Suppressor macrophage treated with lipopolysaccharide for 4 hours (primary cell): ENCODE results near the gene FUBP3.

ENCODE experiments used
- DNase-seq: peaks from one replicate; pipeline ENCODE4 v3.0.0-alpha.2; 2020

FUBP3 gene

GRCh38 chr9:130607640-130608420 is 28.5 kb downstream of the FUBP3 start:
- DNase-seq, result no peak

DNA sequence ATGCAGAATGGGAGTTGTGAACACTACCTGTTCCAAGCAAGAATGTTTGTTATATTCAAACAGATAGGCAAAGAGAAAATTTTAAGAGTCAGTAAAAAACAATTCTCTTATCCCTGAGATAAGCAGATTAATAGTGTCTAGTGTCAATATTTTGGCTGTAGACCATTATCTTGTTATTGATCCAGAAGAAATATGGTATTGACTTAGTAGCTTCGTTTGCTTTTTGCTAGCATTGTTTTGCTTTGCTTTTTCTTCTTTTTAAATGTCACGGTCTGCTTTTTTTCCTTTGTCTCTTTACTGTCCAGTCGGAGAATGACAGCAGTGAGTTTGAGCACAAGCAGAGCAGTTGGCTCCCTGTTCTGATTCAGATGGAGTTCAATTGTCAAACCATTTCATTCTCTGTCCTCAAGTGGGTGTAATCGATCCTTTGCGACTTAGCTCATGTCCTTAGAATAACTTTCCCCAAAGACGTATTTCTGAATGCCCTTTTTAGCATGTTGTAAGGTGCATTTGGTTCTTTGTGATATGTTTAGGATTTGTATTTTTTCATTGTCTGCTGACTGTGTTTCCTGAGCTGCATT is 29.3 kb downstream of the FUBP3 start:
- DNase-seq, result no peak

- no peak for DNase-seq
Measured at GRCh38 chr9:130609163-130609562, 29.8 kb downstream of the FUBP3 start.

GRCh38 chr9:130610862-130611707 is 31.7 kb downstream of the FUBP3 start:
- no peak for DNase-seq

- no peak for DNase-seq
Measured at GRCh38 chr9:130616451-130616850, 37.1 kb downstream of the FUBP3 start.

GRCh38 chr9:130623466-130623865 is 44.1 kb downstream of the FUBP3 start:
- no peak for DNase-seq

DNA sequence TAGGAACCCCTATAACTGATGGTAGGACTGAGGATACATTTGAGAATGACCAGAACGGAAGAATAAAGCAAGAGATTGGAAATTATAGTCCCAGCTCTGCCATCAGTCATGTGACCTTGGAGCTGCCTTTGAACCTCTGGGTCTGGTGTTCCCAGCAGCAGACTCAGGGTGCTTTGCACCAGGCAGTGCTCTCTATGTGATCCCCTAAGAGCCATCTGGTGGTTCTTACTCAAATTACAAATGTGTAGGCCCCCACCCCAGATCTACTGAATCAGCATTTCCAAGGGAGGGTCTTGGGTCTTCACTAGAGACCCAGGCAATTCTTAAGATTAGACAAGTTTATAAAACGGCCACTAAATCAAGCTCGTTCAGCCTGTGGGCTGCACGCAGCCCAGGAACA is 44.8 kb downstream of the FUBP3 start:
- no peak for DNase-seq

- no peak for DNase-seq
Measured at GRCh38 chr9:130626249-130626996, 47.0 kb downstream of the FUBP3 start.

GRCh38 chr9:130627051-130627450 is 47.7 kb downstream of the FUBP3 start:
- DNase-seq, result no peak

DNA sequence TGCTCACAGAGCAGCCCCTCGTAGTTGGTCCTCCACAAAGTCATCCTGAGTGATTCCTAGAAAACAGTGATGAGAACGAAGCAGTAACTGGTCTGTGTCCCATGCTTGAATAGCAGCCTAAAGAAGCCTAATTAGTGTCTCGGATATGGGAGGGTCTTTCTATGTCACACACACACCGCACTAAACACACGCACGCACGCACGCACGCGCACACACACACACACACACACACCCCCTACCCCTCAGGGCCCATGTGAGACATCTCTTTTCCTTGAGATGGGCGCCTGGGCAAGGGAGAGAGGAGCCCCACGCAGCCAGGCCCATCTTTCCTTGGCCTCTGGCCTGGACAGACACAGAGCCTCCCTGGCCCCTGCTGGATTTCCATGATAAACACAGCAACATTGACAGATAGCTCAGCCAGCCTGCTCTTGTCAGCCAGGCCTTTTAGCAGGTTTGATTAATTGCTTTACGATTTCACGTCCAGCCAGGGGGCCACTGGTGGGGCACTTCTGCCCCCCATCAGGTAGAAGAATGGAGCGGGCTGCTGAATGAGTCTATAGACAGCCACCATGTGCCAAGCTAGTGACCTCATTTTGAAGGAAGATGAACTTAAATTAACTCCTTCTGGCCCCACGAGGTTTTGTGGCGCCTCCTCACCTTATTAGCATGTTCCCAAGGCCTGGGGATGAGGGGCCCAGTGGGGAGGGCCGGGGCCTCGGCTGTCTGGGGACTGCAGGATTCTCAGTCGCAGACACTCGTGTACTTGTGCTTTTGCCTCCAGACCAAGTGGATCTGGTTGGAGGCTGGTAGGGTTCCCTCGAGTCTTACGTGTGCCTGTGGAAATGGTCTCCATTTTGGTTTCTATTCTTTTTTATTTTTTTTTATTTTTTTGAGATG is 48.8 kb downstream of the FUBP3 start:
- DNase-seq, result no peak

GRCh38 chr9:130629443-130630070 is 50.2 kb downstream of the FUBP3 start:
- DNase-seq, result no peak

DNA sequence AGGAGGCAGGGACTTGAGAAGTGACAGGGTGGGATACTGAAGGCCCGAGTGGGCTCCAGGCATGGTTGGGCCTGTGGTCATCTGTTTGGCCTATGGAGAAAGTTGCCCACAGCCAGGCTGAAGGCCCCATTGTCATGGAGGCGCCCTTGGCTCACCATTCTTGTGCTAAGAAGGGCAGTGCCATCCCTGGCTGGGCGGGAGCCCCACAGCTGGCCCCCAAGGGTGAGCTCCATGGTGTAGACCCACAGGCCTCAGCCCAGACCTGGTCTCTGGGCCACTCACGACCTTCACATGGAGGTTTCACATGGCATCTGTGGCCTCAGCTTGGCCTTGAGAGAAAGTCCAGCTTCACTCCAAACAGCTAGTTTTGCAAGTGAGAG is 50.7 kb downstream of the FUBP3 start:
- DNase-seq, result no peak

GRCh38 chr9:130630506-130631330 is 51.3 kb downstream of the FUBP3 start:
- no peak for DNase-seq

GRCh38 chr9:130631331-130632080 is 52.1 kb downstream of the FUBP3 start:
- DNase-seq, result no peak

DNA sequence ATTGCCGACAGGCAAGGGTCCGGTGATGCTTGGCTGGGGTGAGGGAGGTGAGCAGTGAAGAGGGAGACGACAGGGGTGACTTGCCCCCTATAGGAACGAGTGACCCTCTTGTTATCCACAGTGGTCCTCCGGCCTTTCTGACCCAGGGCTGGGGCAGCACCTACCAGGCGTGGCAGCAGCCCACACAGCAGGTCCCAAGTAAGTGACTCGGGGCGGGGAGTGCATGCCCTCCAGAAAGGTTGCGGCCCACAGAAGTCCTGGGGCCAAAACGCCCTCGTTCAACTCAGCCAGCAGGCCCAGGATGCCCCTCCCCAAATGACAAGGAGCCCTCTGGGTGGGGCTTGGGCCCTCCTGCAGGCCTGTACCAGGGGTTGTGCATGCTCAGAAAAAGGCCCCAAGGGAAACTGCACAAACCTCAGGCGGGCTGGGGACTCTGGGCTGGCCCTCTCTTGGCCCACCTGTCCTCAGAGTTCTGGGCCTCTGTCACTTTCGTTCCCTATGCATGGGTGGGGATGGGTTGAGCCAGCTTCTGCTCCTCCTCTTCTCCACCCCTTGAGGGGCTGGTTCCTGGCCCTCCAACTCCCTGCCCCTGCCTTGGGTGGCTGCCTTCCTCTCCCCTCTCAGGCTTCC is 52.8 kb downstream of the FUBP3 start:
- no peak for DNase-seq

DNA sequence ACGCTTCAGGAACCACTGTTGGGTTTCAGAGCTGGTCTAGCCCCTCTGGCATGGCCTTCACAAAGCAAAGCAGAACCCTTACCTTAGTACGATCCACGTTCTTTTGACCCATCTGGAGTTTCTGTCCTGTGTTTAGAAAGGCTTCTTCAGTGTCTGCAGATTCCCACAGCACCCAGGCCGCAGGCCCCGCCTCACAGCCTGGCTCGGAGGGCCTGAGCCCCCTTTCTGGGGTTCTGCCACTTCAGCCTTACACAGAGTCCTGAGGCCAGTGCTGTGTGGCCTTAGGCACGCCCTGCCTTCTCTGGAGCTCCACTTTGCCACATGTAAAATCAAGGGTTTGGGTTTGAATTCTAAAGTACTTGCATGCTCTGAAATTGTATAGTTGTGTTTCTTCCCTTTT is 53.5 kb downstream of the FUBP3 start:
- no peak for DNase-seq

DNA sequence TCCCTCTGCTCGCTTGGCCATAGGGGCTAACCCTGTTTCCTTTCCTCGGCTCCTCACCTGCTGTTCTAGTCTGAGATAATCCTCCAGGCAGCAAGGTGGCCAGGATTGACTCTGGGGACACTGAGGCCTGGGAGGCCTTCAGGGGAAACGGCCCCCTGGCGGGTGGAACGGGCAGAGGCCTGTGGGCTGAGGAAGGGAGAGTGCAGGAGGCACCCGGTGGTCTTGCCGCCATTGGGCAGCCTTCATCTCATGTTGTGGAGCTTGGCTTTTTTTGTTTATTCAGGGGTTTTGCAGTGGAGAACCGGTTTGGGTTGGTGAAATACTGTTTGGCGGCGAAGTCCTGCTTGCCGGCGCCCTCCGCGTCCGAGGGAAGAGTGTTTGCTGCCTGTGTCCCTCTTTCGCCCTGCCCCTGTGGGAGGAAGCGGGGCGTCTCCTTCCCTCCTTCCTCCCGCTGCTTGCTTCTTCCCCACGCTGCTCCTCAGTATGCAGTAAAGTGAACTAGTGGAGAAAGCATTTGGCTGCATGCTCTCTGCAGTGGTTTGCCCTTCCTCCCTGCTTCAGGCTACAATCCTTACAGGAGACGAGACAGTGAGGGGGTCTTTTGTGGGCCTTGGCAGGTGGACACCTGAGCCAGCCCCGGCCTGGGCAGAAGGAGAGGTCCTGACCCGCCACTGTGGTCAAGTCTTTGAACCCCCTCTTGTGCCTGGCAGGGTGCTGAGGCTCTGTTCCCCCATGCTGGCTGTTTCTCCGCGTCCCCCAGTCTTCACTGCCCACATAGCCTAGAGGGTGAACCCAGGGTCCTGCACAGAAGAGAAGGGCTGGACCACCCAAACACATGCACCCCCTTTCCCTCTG is 54.2 kb downstream of the FUBP3 start:
- no peak for DNase-seq

DNA sequence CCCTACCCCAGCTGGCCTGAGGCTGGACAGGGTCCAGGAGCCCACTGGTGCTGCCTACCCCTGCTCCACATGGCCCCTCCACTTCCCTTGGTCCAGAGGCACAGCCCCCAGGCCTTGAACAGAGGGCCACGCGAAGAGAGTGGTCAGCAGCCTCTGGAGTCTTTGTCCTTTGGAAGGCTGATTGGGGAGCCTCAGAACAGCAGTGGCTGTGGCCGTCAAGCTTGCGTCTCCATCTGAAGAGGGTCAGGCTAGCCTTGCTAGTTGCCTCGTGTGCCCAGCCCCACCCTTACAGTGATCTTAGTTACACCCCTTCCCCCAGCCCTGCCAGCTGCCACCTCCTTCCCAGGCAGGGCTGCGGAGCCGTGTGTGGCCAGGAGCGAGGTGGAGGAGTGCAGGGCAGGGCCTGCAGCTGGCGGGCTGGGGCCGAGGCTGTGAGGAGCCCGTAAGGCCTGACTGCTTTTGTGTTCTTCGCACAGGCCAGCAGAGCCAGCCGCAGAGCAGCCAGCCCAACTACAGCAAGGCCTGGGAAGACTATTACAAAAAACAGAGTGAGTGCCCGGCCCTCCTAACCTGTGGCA is 54.9 kb downstream of the FUBP3 start:
- DNase-seq, result no peak
